Fibroblast of gingiva (primary cell): ENCODE measurements around the gene FEM1B.
"Not testable (repeated sequence)": the region's sequence is repeated elsewhere in the genome, so short reads cannot be mapped to it uniquely, and the experiment has no call there.

Experiments used
- DNase-seq: peaks from one replicate; pipeline ENCODE4 v3.0.0-alpha.2; 2011; ENCODE audit warnings: low read depth

FEM1B gene

DNA sequence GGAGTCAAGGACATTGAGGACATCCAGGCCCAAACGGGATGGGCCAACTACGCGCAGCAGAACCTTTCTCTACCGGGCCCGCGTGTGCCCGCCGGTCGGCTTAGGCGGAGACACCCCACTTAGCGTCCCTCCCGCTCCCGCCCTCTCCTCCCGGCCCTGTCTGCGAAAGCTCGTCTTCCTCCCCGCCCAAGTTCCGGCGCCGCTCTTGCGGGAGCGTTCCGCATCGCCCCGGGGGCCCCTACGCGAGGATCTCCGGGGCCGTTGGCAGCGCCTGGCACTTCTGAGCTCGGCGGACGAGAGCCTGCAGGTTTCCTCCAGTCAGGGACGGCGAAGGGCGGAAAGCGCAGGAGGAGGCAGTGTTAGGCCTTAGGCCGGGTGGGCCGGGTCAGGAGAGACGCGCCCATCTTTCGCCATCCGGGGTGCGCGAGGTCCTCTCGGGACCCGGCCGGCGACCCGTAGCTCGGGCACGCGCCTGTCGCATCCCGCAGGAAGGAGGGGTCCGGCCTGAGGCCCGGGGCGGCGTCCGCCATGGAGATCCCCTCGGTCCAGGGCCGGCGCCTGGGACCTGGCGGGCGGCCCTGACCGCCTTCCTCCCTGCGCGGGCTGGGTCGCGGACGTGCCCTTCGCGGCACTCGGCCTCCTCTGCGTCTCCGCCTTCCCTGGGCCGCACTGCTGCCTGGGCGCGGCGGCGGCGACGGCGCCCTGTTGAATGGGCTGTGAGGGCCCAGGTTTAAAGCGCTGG, at the start of gene FEM1B:
FEM1B (plus strand) TSS at position 143 of the 742 bp plus-strand sequence. CDS start 673 bp downstream, outside the sequence.
- DNase-seq, result peak; percentile 95

- DNase-seq, result no peak
Observed at GRCh38 chr15:68228143-68228970, 49.2 kb upstream of the FEM1B start.

DNA sequence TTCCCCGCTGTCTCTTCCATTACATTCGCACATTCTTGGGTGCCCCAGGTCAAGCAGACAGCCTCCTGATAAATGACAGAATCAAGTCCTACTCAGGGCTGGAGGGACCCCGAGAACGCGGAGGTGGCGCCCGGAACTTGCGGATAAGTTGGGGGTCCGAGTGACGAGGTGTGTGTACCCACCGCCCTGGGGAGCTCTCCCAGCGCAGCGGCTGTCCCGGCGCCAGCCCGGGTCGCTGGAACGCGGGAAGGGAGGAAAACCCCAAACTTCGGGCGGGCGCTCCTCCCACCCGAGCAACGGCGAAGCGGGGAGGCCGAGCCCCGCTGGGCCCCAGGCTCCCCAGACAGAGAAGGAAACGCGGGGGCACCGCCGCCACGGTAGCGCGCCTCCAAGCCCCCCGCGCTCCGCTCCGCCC, 48.6 kb upstream of the FEM1B start:
- DNase-seq, result no peak

GRCh38 chr15:68229386-68230156, 48.0 kb upstream of the FEM1B start, which contains the start of gene CLN6:
TSS of gene CLN6 (minus strand) at chr15:68229728. CDS start at chr15:68229584, 144 bp downstream.
- peak; percentile 78 for DNase-seq

- DNase-seq, result no peak
Observed at GRCh38 chr15:68230157-68231100, 47.1 kb upstream of the FEM1B start.

GRCh38 chr15:68231102-68231818, 46.3 kb upstream of the FEM1B start:
- DNase-seq, result no peak

DNA sequence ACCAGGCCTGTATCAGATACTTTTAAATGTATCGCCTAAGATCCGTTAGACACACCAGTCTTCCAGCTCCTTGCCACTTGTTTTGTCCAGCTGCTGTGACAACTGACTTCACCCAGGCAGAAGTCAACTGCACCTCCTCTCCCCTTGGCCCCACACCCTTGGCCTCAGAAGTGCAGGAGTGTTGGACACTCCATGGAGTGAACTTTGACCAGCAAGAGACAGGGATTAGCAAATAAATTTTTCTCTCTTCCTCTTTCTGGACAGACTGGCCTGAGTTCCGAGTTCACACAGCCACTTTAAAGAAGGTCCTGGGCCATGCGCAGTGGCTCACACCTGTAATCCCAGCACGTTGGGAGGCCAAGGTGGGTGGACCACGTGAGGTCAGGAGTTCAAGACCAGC, 45.1 kb upstream of the FEM1B start:
- DNase-seq, result no peak

DNA sequence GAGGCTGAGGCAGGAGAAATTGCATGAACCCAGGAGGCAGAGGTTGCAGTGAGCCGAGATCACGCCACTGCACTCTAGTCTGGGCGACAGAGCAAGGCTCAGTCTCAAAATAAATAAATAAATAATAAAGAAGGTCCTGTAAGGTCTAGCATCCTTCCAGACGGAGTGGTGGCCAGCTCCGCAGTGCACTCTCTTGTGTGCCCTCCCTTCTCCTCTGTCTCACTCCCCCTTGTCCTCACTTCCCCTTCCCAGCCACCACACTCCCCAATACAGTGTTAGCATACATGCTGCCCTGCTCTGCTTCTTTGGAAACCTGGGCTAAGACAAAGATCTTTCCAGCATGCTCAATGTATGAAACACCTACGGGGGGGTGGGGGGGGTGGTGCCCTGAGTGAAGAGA, 44.6 kb upstream of the FEM1B start:
- no peak for DNase-seq

- DNase-seq, result no peak
Observed at GRCh38 chr15:68234060-68234459, 43.5 kb upstream of the FEM1B start.

GRCh38 chr15:68234520-68234919, 43.0 kb upstream of the FEM1B start:
- not testable (repeated sequence) for DNase-seq

- no peak for DNase-seq
Observed at GRCh38 chr15:68235022-68235421, 42.5 kb upstream of the FEM1B start.

DNA sequence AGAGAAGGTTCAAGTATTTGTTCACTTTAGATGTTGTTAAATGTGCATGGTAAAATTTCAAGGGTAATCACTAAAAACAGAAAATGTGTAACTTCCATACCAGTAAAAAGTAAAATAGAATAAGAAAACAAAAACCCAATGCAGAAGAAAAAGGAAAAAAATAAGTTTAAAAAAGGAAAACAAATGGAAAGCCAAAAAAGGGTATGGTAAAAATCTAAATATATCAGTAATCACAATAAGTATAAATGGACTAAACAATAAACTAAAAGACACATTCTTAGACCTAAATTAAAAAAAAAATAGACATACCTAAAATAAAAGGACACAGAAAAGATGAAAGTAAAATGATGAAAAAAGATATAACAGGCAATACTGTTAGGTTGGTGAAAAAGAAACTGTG, 38.5 kb upstream of the FEM1B start:
- no peak for DNase-seq

DNA sequence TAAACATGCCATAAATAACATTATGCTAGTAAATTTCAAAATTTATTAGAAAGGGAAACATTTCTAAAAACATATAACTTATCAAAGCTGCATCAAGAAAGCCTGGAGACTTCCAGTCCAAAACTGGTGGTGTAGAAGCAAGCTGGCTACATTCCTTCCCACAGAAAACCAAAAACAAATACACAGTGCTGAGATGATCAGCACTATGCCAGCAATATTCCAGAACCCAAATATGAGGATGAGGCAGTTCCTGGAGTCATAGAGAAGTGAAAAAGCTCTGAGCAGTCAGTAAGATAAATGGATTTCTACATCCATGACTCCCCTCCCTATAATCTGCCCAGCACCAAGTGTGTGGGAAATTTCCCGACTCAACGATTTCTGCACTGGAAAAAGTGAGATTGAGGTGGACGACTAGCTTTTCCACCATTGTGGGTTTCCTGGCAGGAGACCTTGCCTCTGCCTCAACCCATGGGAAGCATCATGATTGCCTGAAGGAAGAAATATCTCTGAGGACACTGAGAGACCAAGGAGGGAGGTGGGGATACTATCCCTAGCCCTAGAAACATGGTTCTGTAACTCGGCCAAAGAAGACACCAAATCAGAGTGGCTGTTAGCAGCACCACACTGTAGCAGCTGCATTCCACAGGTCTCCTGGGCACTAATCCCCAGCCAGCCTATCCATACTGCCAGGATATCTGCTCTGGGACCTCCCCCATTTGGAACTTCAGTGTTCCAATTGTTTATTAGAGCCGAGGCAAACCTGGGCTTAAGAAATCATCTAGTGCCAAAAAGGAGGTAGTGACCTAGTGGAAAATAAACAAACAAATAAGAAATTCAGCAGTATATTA, 36.2 kb upstream of the FEM1B start:
- no peak for DNase-seq

DNA sequence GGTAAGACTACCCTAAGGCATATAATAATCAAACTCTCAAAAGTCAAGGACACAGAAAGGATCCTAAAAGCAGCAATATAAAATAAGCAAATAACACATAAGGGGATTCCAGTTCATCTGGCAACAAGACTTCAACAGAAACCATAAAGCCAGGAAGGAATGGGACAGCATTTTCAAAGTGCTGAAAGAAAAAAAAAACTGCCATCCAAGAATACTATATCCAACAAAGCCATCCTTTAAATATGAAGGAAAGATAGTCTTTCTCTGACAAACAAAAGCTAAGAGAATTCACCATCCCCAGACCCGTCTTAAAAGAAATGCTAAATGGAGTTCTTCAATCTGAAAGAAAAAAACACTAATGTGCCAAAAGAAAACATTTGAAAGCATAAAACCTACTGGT, 33.3 kb upstream of the FEM1B start:
- DNase-seq, result no peak

DNA sequence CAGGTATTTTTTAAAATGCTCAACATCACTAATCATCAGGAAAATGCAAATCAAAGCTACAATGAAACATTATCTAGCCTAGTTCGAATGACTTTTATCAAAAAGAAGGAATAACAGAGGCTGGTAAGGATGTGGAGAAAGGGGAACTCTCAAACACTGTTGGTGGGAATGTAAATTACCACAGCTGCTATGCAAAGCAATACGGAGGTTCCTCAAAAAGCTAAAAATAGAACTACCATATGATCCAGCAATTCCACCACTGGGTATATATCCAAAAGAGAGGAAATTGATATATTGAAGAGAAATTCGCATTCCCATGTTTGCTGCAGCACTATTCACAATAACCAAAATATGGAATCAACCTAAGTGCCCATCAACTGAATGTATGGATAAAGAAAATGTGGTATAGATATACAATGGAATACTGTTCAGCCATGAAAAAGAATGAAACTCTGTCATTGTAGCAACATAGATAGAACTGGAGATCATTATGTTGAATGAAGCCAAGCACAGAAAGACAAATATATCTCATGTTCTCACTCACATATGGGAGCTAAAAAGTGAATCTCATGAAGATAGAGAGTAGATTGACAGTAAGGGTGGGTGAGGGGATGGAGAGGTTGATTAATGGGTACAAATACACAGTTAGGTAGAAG, 28.4 kb upstream of the FEM1B start:
- DNase-seq, result no peak

DNA sequence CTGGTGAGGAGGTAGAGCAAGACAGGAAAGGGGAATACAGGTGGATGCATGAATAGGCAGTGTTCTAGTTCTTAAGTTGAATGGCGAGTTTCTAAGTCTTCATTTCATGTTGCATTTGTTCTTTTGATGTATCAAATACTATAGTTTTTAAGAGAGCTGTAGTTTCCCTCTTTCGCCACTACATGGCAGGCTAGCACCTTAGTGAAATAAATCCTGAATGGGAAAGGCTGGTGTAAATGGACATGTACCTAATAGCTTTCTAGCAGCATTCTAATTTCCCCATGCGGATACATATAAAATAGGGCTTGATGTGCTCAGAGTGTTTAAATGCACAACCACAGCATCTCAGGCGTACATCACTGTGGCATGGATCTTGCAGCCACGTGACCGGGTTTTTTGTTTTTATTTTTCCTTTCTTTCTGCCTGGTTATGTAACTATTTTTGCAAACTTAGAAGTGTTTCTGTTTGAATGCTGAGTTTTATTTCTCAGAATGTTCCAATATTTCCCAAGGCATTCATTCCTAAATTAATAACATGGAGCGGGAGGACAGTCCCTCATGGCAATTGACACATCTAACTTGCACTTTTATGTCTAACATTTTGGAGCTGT, 24.5 kb upstream of the FEM1B start:
- DNase-seq, result peak; percentile 75

- DNase-seq, result peak; percentile 96
Observed at GRCh38 chr15:68256675-68257450, 20.7 kb upstream of the FEM1B start.

- no peak for DNase-seq
Observed at GRCh38 chr15:68258692-68259091, 18.9 kb upstream of the FEM1B start.
